Esophagus (tissue), 2 donors: ENCODE results near the gene NFIX. TPM values are rescaled to one million over a fixed set of nuclear protein-coding genes. Genes with fewer than 3 reads are reported as not detected.

Experiments used
- H3K27ac ChIP-seq, 2 donors: one replicate each; pipeline ENCODE4 v1.5.1; 2013; ENCODE audit warnings: low read depth in 2 of 2, mild to moderate bottlenecking in 2 of 2, inconsistent platforms in 1 of 2, low read length in 1 of 2, moderate library complexity in 1 of 2
- H3K27me3 ChIP-seq, 2 donors: one replicate each; pipeline ENCODE4 v1.6.1; 2013; ENCODE audit warnings: low read length in 2 of 2, control low read depth in 1 of 2, mild to moderate bottlenecking in 1 of 2; ENCODE audit not compliant: insufficient read depth in 2 of 2, control insufficient read depth in 1 of 2
- H3K36me3 ChIP-seq, 2 donors: one replicate each; pipeline ENCODE4 v1.6.1; 2013; ENCODE audit warnings: low read length in 1 of 2; ENCODE audit not compliant: control insufficient read depth in 2 of 2, insufficient read depth in 2 of 2
- H3K4me1 ChIP-seq, 2 donors: one replicate each; pipeline ENCODE4 v1.6.1; 2013; ENCODE audit warnings: low read length in 1 of 2; ENCODE audit not compliant: control insufficient read depth in 2 of 2, insufficient read depth in 2 of 2
- H3K4me3 ChIP-seq, 2 donors: one replicate each; pipeline ENCODE4 v1.5.1; 2013; ENCODE audit warnings: low read length in 2 of 2, mild to moderate bottlenecking in 2 of 2, low read depth in 1 of 2, moderate library complexity in 1 of 2
- H3K9me3 ChIP-seq, 2 donors: one replicate each; pipeline ENCODE4 v1.6.1; 2013; ENCODE audit warnings: mild to moderate bottlenecking in 2 of 2, low read depth in 1 of 2, low read length in 1 of 2, moderate library complexity in 1 of 2; ENCODE audit not compliant: control insufficient read depth in 2 of 2, insufficient read depth in 1 of 2
- WGBS, 2 donors: extraction: QIAGEN DNeasy Blood & Tissue Kit; methylation state at CpG; one replicate each; pipeline ENCODE4 v1.1.7; 2013; 5-methylcytosine and 5-hydroxymethylcytosine counted together
- polyA plus RNA-seq, 2 donors: library from polyadenylated mRNA; stranded (reverse); fragments of 200-250 nt; gene quantifications; one replicate each; pipeline ENCODE4 v1.2.3, GENCODE V29; 2013
- donor health status: healthy with polysubstance abuse.
- donor health status: Bipolar disorder and iron deficiency.

The NFIX gene
- polyA plus RNA-seq, 2 donors, result 26.9 to 38.5 TPM

GRCh38 chr19:13031917-13032623 lies 36.8 kb downstream of the NFIX start:
- no peaks in the 10 kb centered on the region for H3K36me3 ChIP-seq
- 32 to 34% methylated on average over 12 of the region's 12 CpGs for WGBS, 2 donors
- peaks cover 16 to 65% of the 10 kb centered on the region in 2 donors for H3K4me1 ChIP-seq
- no peak overlapping the region for H3K4me3 ChIP-seq
- no peaks in the 10 kb centered on the region for H3K9me3 ChIP-seq
- H3K27me3 ChIP-seq, result no peaks in the 10 kb centered on the region
- H3K27ac ChIP-seq, result peak overlapping the region; percentile 85 to 96

- Histone ChIP-seq H3K36me3 (no peaks in the 10 kb centered on the region), H3K4me3 (no peak overlapping the region), H3K4me1 (peaks cover 19 to 62% of the 10 kb centered on the region in 2 donors), H3K27ac (peak overlapping the region; percentile 85 to 96), H3K27me3 (no peaks in the 10 kb centered on the region), H3K9me3 (no peaks in the 10 kb centered on the region)
- WGBS, 2 donors, result 52 to 68% methylated on average over 13 of the region's 13 CpGs
Measured at GRCh38 chr19:13032837-13033236, 37.6 kb downstream of the NFIX start.

GRCh38 chr19:13033244-13033643 lies 38.0 kb downstream of the NFIX start:
- Histone ChIP-seq H3K27me3 (no peaks in the 10 kb centered on the region), H3K4me1 (peaks cover 19 to 59% of the 10 kb centered on the region in 2 donors), H3K4me3 (no peak overlapping the region), H3K36me3 (no peaks in the 10 kb centered on the region), H3K27ac (peak overlapping the region; percentile 85 to 96), H3K9me3 (no peaks in the 10 kb centered on the region)
- 67 to 80% methylated on average over 1 of the region's 1 CpG for WGBS, 2 donors

DNA sequence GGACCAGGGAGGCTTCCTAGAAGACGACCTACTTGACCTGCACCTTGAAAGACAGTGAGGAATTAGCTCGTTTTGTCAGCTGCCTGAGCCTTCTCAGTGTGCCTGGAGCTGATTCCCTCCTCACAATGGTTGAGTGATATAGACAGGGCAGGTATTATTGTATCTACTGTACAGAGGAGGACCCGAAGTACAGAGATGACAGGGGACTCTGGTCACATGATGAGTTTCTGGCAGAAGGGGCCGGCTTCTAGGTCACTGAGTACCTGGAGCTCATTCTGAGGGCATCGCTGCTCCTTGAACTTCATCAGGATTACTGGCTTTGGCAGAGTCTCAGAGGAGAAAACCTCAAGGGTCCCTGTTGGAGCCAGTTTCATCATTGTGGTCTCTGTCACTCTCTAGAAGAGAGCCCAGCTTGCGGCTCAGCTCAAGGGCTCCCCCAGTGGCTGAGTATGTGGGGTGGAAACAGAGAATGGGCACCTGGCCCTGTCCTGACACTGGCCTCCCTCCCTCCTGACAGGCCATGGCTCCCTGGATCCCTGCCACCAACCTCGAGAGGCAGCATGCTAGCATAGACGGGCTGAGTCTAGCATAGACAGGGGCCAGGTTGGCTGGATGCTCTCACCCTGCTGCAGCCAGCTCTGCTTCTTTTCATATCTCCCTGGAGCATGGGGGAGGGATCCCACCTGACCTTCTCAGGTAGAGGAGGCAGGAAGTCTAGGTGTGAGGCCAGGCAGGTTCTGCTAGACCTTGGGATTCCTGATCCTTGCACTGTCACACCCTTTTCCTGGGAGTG lies 38.7 kb downstream of the NFIX start:
- no peaks in the 10 kb centered on the region for H3K27me3 ChIP-seq
- 26 to 30% methylated on average over 8 of the region's 8 CpGs for WGBS, 2 donors
- H3K4me3 ChIP-seq, result no peak overlapping the region
- H3K4me1 ChIP-seq, result peaks cover 23 to 61% of the 10 kb centered on the region in 2 donors
- no peaks in the 10 kb centered on the region for H3K36me3 ChIP-seq
- H3K27ac ChIP-seq, result peak overlapping the region; percentile 85 to 96
- H3K9me3 ChIP-seq, result no peaks in the 10 kb centered on the region

GRCh38 chr19:13034636-13035035 lies 39.4 kb downstream of the NFIX start:
- Histone ChIP-seq H3K4me3 (no peak overlapping the region), H3K4me1 (peaks cover 23 to 60% of the 10 kb centered on the region in 2 donors), H3K27ac (peak overlapping the region; percentile 85 to 96)

GRCh38 chr19:13035820-13036365 lies 40.6 kb downstream of the NFIX start:
- Histone ChIP-seq H3K4me3 (no peak overlapping the region), H3K27ac (peak overlapping the region; percentile 75 to 83), H3K36me3 (no peaks in the 10 kb centered on the region), H3K9me3 (no peaks in the 10 kb centered on the region), H3K27me3 (no peaks in the 10 kb centered on the region), H3K4me1 (peaks cover 23 to 55% of the 10 kb centered on the region in 2 donors)
- WGBS, 2 donors, result 57 to 64% methylated on average over 13 of the region's 13 CpGs

More at GRCh38 chr19:13034636-13035035, 39.4 kb downstream of the NFIX start:
- Histone ChIP-seq H3K36me3 (no peaks in the 10 kb centered on the region), H3K27me3 (no peaks in the 10 kb centered on the region), H3K9me3 (no peaks in the 10 kb centered on the region)
- 51% methylated on average over 8 of the region's 8 CpGs for WGBS, 2 donors

- no peak overlapping the region for H3K4me3 ChIP-seq
- H3K27ac ChIP-seq, result peak overlapping the region; percentile 75 to 89
- H3K9me3 ChIP-seq, result no peaks in the 10 kb centered on the region
- H3K4me1 ChIP-seq, result peaks cover 20 to 49% of the 10 kb centered on the region in 2 donors
- no peaks in the 10 kb centered on the region for H3K36me3 ChIP-seq
- 34 to 42% methylated on average over 18 of the region's 18 CpGs for WGBS, 2 donors
- H3K27me3 ChIP-seq, result no peaks in the 10 kb centered on the region
Measured at GRCh38 chr19:13036366-13036976, 41.2 kb downstream of the NFIX start.

DNA sequence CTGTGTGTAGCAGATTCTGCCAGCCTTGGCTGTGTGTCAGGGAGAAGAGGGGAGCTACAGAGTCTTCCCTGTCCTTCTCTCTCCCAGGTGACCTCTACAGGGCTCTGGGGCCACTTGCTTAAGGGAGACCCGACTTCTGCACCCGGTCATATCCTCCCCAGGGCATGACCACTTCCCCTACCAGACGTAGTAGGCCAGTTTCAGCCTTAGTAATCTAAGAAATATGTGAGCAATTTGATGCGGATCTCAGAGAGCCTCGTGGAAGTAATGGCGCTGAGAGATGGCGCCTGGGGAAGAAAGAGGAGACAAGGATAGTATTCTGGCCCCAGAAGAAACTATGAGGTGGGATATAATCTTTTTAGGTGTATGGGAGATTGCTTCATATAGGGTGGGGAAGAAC lies 41.9 kb downstream of the NFIX start:
- no peak overlapping the region for H3K4me3 ChIP-seq
- no peaks in the 10 kb centered on the region for H3K36me3 ChIP-seq
- no peaks in the 10 kb centered on the region for H3K9me3 ChIP-seq
- peaks cover 20 to 46% of the 10 kb centered on the region in 2 donors for H3K4me1 ChIP-seq
- H3K27me3 ChIP-seq, result no peaks in the 10 kb centered on the region
- 30 to 44% methylated on average over 7 of the region's 7 CpGs for WGBS, 2 donors
- peak overlapping the region; percentile 75 to 89 for H3K27ac ChIP-seq

DNA sequence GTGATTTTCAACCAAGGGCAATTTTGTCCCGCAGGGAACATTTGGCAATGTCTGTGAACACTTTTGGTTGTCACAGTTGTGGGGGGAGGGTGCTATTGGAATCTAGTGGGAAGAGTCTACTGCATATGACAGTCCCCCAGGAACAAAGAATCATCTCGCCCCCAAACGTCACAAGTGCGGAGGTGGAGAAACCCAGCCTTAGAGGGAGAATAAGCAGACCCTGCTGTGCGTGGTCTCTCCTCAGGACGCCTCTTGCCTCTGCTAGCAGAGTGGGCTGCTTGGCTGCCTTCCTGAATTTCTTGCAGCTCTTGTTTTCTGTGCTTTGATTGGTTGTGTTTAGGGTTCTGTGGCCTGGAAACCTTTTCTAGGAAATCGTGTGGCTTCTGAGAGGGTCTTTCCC lies 42.5 kb downstream of the NFIX start:
- Histone ChIP-seq H3K27ac (peak overlapping the region; percentile 75 to 89), H3K4me1 (peaks cover 17 to 40% of the 10 kb centered on the region in 2 donors), H3K9me3 (no peaks in the 10 kb centered on the region), H3K27me3 (no peaks in the 10 kb centered on the region), H3K4me3 (no peak overlapping the region), H3K36me3 (no peaks in the 10 kb centered on the region)
- 72 to 79% methylated on average over 7 of the region's 7 CpGs for WGBS, 2 donors
